SJSA1 (cell line): ENCODE measurements around the gene OPTC. TPM values are rescaled to one million over a fixed set of nuclear protein-coding genes. Genes with fewer than 3 reads are reported as not detected.

ENCODE experiments used
- total RNA-seq: library from RNA; depleted of rRNA; stranded (reverse); fragments of >200 nt; shearing (Covaris generic); gene quantifications from 2 replicates; pipeline ENCODE4 v1.2.3, GENCODE V29; 2014; rRNA removed

Gene OPTC
- total RNA-seq, 1 experiment from 2014 or later = not detected

Other genes with a start within 250 kb of the OPTC start
- 4.0 and 6.6 TPM in 2 replicates for gene BTG2, start 188.6 kb upstream of the OPTC start, total RNA-seq
- 0.66 and 0.87 TPM in 2 replicates for gene FMOD, start 143.0 kb upstream of the OPTC start, total RNA-seq
- not detected in 2 replicates for gene PRELP, start 18.3 kb upstream of the OPTC start, total RNA-seq
- 67.1 and 80.5 TPM in 2 replicates for gene ATP2B4, start 132.7 kb downstream of the OPTC start, total RNA-seq